K562 (cell line): ENCODE measurements around the gene MCL1. TPM values are rescaled to one million over a fixed set of nuclear protein-coding genes. Genes with fewer than 3 reads are reported as not detected.

Experiments used
- ATF1 ChIP-seq, 2 experiments: fragments of 450-650 bp in 1 of 2; IDR thresholded peaks; 2 replicates each; pipeline ENCODE4 v1.6.1; 2016; ENCODE audit warnings: missing compliant biosample characterization in 1 of 2, missing genetic modification characterization in 1 of 2
- CBX1 ChIP-seq: sonication (generic); IDR thresholded peaks from 2 replicates; pipeline ENCODE4 v1.6.1; 2016; ENCODE audit warnings: antibody characterized with exemption, low read depth, mild to moderate bottlenecking
- HIVEP1 ChIP-seq: fragments of 250-450 bp; sonication (Bioruptor Pico); IDR thresholded peaks from 2 replicates; pipeline ENCODE4 v1.4.0; 2020; ENCODE audit warnings: mild to moderate bottlenecking
- ILF3 ChIP-seq: fragments of 450-650 bp; IDR thresholded peaks from 2 replicates; pipeline ENCODE4 v1.6.1; 2018; ENCODE audit warnings: antibody characterized with exemption, mild to moderate bottlenecking, moderate library complexity, borderline replicate concordance
- JUN ChIP-seq, 2 experiments: sonication (generic) in 1 of 2; formaldehyde crosslinking in 1 of 2; IDR thresholded peaks; 2 replicates each; pipeline versions ENCODE4 v1.6.1 to v1.8.0; 2012 to 2022; ENCODE audit warnings: borderline replicate concordance in 2 of 2, mild to moderate bottlenecking in 2 of 2, improper control_type of control experiment in 1 of 2, low read depth in 1 of 2, low read length in 1 of 2, missing genetic modification reagents in 1 of 2
- NFIC ChIP-seq: fragments of 450-650 bp; IDR thresholded peaks from 2 replicates; pipeline ENCODE4 v1.6.1; 2017; ENCODE audit warnings: mild to moderate bottlenecking, inconsistent platforms
- PML ChIP-seq: IDR thresholded peaks from 2 replicates; pipeline ENCODE4 v1.6.1; 2012; ENCODE audit warnings: low read length, inconsistent platforms
- POLR2H ChIP-seq: IDR thresholded peaks from 2 replicates; pipeline ENCODE4 v1.6.1; 2016; ENCODE audit warnings: missing genetic modification characterization, low read depth, mild to moderate bottlenecking, control low read depth, missing compliant biosample characterization, moderate library complexity
- SMAD1 ChIP-seq: fragments of 150-350 bp; IDR thresholded peaks from 2 replicates; pipeline ENCODE4 v1.6.1; 2014; ENCODE audit warnings: low read length, low read depth; ENCODE audit not compliant: partially characterized antibody
- STAT5A ChIP-seq: IDR thresholded peaks from 2 replicates; pipeline ENCODE4 v1.6.1; 2012; ENCODE audit warnings: low read length, inconsistent platforms, borderline replicate concordance
- STAT5B ChIP-seq: fragments of 250-450 bp; sonication (Bioruptor Pico); IDR thresholded peaks from 2 replicates; pipeline ENCODE4 v1.8.0; 2021; ENCODE audit warnings: mild to moderate bottlenecking, inconsistent platforms
- SUPT5H ChIP-seq: fragments of 450-650 bp; IDR thresholded peaks from 2 replicates; pipeline ENCODE4 v1.6.1; 2016
- ZBTB33 ChIP-seq: sonication (generic); formaldehyde crosslinking; IDR thresholded peaks from 2 replicates; pipeline ENCODE4 v1.8.1; 2023; ENCODE audit warnings: mild to moderate bottlenecking, missing genetic modification reagents
- ZNF512 ChIP-seq: IDR thresholded peaks from 2 replicates; pipeline ENCODE4 v1.6.1; 2016; ENCODE audit warnings: missing genetic modification characterization, missing compliant biosample characterization
- ZNF699 ChIP-seq: fragments of 250-450 bp; sonication (Bioruptor Pico); IDR thresholded peaks from 2 replicates; pipeline ENCODE4 v1.8.0; 2021; ENCODE audit warnings: mild to moderate bottlenecking, moderate library complexity; ENCODE audit not compliant: insufficient replicate concordance
- ZNF785 ChIP-seq: fragments of 250-450 bp; sonication (Bioruptor Pico); IDR thresholded peaks from 2 replicates; pipeline ENCODE4 v1.4.0; 2020; ENCODE audit warnings: mild to moderate bottlenecking
- polyA plus RNA-seq, 8 experiments: library from polyadenylated mRNA; depleted of rRNA in 4 of 8; stranded (reverse) in 5 of 8; unstranded in 3 of 8; fragments of >200 nt; fragmentation: Nextera tagmentation in 2 of 8; fragmentation: Illumina TruSeq in 1 of 8; extraction: Ambion mirVana in 2 of 8; extraction: Trizol in 1 of 8; gene quantifications; 2 replicates each; pipeline versions ENCODE4 v1.2.1 to v1.2.3, GENCODE V29; 2011 to 2014; ENCODE audit warnings: inconsistent platforms in 1 of 8, missing spikeins in 1 of 8
- total RNA-seq, 7 experiments: library from RNA; depleted of rRNA in 6 of 7; stranded (reverse); fragments of >200 nt in 6 of 7; fragmentation: Illumina TruSeq in 2 of 7; extraction: Trizol in 2 of 7; gene quantifications; 2 replicates each; pipeline versions ENCODE4 v1.2.1 to v1.2.3, GENCODE V29; 2011 to 2021; ENCODE audit warnings: low replicate concordance in 1 of 7
- TF ChIP-seq, protein P1 (sequence below), 2 experiments: fragments of 450-650 bp in 1 of 2; IDR thresholded peaks; 2 replicates each; pipeline ENCODE4 v1.6.1; 2011 to 2017; ENCODE audit warnings: low read depth in 2 of 2, antibody characterized with exemption in 1 of 2, borderline replicate concordance in 1 of 2, low read length in 1 of 2, mild to moderate bottlenecking in 1 of 2, mixed read lengths in 1 of 2; ENCODE audit not compliant: control insufficient read depth in 1 of 2
- TF ChIP-seq, protein P2 (sequence below): fragments of 450-650 bp; formaldehyde crosslinking; conservative IDR thresholded peaks from 2 replicates; pipeline ENCODE4 v1.4.0; 2022; ENCODE audit warnings: mild to moderate bottlenecking, missing genetic modification characterization

MCL1 gene
- total and polyA plus RNA-seq, 9 of the 15 experiments (the other 6 are each of a cell fraction or from before 2014, with no cell fraction given): 27.1 to 224 (median 138) TPM

DNA sequence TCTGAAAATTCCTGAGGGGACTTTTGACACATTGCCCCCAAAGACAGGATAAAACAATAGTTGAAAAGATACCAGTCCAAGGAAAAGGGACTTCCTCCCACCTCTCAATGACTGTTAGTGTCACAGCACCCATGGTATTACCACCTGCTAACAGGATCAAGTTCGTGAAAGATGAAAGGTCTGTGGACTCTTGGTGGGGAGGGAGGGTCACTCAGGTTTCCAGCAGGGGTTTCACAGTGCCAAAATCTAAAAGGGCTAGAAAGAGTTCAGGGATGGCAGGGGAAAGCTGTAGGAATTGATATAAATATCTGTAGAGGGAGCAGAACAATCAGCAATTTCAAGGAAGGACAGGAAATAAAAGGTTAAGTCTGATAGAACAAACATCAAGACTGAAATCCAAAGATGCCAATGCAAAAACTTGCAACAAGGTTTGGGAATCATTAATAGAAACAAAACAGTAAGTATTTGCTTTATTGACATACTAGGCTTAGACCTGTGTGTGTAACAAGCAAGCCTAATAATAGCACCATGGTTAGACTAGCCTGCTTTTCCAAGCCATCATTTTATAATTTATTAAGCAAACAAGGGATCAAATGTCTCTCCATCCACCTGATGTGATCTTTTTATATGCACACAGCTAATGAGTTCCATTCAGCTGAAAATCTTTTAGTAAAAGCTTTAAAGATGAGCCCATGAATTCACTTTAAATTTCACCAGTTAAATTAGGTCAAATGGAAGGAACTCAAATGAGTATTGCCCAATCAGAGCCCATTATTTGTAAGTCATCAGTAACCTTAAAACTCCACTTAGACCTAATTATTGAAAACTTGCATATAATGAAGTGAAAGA lies 3.7 kb downstream of the MCL1 start (continued):
- TF ChIP-seq, protein P1, sequence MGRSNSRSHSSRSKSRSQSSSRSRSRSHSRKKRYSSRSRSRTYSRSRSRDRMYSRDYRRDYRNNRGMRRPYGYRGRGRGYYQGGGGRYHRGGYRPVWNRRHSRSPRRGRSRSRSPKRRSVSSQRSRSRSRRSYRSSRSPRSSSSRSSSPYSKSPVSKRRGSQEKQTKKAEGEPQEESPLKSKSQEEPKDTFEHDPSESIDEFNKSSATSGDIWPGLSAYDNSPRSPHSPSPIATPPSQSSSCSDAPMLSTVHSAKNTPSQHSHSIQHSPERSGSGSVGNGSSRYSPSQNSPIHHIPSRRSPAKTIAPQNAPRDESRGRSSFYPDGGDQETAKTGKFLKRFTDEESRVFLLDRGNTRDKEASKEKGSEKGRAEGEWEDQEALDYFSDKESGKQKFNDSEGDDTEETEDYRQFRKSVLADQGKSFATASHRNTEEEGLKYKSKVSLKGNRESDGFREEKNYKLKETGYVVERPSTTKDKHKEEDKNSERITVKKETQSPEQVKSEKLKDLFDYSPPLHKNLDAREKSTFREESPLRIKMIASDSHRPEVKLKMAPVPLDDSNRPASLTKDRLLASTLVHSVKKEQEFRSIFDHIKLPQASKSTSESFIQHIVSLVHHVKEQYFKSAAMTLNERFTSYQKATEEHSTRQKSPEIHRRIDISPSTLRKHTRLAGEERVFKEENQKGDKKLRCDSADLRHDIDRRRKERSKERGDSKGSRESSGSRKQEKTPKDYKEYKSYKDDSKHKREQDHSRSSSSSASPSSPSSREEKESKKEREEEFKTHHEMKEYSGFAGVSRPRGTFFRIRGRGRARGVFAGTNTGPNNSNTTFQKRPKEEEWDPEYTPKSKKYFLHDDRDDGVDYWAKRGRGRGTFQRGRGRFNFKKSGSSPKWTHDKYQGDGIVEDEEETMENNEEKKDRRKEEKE (IDR thresholded peaks at IDR 0.05; ENCODE audit: borderline replicate concordance in 1 of 2, control insufficient read depth in 1 of 2, low read depth in 2 of 2, low read length in 1 of 2): peak in 1 of 2 experiments; percentile 76; a peak in 2 of 4 replicates
- TF ChIP-seq CBX1: no peak
- TF ChIP-seq ZNF512: no peak
- TF ChIP-seq SMAD1: peak; percentile 20
- TF ChIP-seq ZNF785 (CRISPR knock-in tag): no peak
- no peak for TF ChIP-seq NFIC
- TF ChIP-seq ILF3: 0 out of 2 replicates have a peak, but pooled peaks have one; percentile 27
- TF ChIP-seq HIVEP1 (CRISPR knock-in tag): no peak
- TF ChIP-seq ZBTB33 (CRISPR knock-in tag): no peak
- TF ChIP-seq STAT5A: peak; percentile 7; the same call in 1 of the 2 replicates
- no peak for TF ChIP-seq ATF1 (CRISPR knock-in tag; IDR thresholded peaks at IDR 0.05)
- no peak for TF ChIP-seq ATF1 (tag; IDR thresholded peaks at IDR 0.05)
- TF ChIP-seq STAT5B (CRISPR knock-in tag): no peak
- no peak for TF ChIP-seq JUN (IDR thresholded peaks at IDR 0.05; ENCODE audit: borderline replicate concordance, low read depth, low read length)
- TF ChIP-seq JUN (CRISPR knock-in tag; IDR thresholded peaks at IDR 0.05; ENCODE audit: borderline replicate concordance): no peak
- TF ChIP-seq PML: 0 out of 2 replicates have a peak, but pooled peaks have one; percentile 15
- TF ChIP-seq, protein P2, sequence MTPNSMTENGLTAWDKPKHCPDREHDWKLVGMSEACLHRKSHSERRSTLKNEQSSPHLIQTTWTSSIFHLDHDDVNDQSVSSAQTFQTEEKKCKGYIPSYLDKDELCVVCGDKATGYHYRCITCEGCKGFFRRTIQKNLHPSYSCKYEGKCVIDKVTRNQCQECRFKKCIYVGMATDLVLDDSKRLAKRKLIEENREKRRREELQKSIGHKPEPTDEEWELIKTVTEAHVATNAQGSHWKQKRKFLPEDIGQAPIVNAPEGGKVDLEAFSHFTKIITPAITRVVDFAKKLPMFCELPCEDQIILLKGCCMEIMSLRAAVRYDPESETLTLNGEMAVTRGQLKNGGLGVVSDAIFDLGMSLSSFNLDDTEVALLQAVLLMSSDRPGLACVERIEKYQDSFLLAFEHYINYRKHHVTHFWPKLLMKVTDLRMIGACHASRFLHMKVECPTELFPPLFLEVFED (CRISPR knock-in tag): 0 out of 2 replicates have a peak, but pooled peaks have one; percentile 41
- TF ChIP-seq SUPT5H: peak; percentile 58; the same call in 1 of the 2 replicates
- TF ChIP-seq ZNF699 (CRISPR knock-in tag): no peak
- 0 out of 2 replicates have a peak, but pooled peaks have one; percentile 52 for TF ChIP-seq POLR2H (tag)
